ENCODE results near the gene GGNBP2.

DNA sequence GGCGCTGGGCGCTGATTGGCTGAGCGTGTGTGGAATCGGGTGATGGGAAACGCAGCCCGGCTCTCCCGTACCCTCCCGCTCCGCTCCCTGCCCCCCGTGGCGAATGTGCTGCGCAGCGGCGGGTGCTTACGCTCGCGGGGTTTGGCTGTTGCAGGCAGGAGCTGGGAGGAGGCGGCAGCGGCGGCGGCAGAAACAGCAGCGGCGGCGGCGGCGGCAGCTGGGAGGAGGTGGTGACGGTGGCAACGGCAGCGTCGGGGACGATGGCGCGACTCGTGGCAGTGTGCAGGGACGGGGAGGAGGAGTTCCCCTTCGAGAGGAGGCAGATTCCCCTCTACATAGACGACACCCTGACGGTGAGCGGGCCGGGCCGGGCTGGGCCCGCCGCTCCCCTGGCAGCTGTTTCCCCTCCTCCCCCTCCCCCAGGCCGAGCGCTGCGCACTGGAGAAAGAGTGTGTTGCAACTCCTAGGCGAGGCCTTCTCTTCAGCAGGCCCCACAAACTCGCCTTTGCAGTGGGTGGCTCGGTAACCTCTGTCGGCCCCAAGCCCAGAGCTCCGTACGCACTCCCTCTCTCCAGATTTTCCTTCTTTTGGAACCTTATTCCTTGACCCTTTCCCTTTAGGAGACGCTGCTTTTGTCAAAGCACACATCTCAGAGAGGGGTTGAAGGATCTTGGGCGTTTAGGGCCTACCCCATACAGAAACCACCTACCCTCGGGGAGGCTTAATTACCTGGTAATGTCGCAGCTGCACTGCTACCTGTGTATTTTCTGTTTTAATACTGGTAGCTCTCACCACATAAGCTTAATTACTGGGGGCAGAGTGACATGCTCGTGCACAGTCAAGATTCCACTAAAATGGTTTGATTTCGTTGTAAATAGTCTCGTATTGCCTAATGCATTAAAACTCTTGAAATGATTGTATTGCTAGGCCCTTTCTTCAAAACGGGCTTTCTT is 1.0 kb downstream of the GGNBP2 start:
- TF ChIP-seq GATA3 (IDR thresholded peaks at IDR 0.05; ENCODE audit: low read depth, low read length) (no peak), GATA2 (IDR thresholded peaks at IDR 0.05; ENCODE audit: low read depth, low read length) (no peak)
